Esophagus squamous epithelium (tissue), 5 donors: ENCODE results near the gene KIF2C. TPM values are rescaled to one million over a fixed set of nuclear protein-coding genes. Genes with fewer than 3 reads are reported as not detected.

Experiments
- DNase-seq: peaks from one replicate; lab custom pipeline; 2025; lab: John Stamatoyannopoulos, UW
- H3K27ac ChIP-seq, 4 donors: fragments of 200-600 bp; sonication (generic); one replicate each; pipeline ENCODE4 v1.5.1; 2016 to 2019; ENCODE audit warnings: mild to moderate bottlenecking in 1 of 4
- H3K27me3 ChIP-seq, 4 donors: fragments of 200-600 bp; sonication (generic); 1 replicate in 3 of 4; 2 replicates in 1 of 4; pipeline versions ENCODE4 v1.5.1 to v1.6.0; 2017 to 2021; ENCODE audit warnings: antibody characterized with exemption in 1 of 4
- H3K36me3 ChIP-seq, 3 donors: fragments of 200-600 bp; sonication (generic); one replicate each; pipeline ENCODE4 v1.5.1; 2016 to 2019
- H3K4me1 ChIP-seq, 3 donors: fragments of 200-600 bp; sonication (generic); one replicate each; pipeline ENCODE4 v1.5.1; 2017 to 2019
- H3K4me3 ChIP-seq, 4 donors: fragments of 200-600 bp; sonication (generic); 1 replicate in 3 of 4; 2 replicates in 1 of 4; pipeline ENCODE4 v1.5.1; 2016 to 2019; ENCODE audit warnings: mild to moderate bottlenecking in 2 of 4, moderate library complexity in 1 of 4
- H3K9me3 ChIP-seq, 3 donors: fragments of 200-600 bp; sonication (generic); one replicate each; pipeline ENCODE4 v1.5.1; 2016 to 2019
- CTCF ChIP-seq, 6 experiments: fragments of 450-650 bp in 4 of 6; fragments of 200-600 bp in 2 of 6; sonication (generic) in 2 of 6; IDR thresholded peaks; one replicate each; pipeline ENCODE4 v1.5.1; 2016 to 2019; ENCODE audit warnings: antibody characterized with exemption in 6 of 6, mild to moderate bottlenecking in 4 of 6, moderate library complexity in 4 of 6
- POLR2A ChIP-seq, 4 donors: fragments of 450-650 bp; IDR thresholded peaks; one replicate each; pipeline ENCODE4 v1.6.1; 2017; ENCODE audit warnings: antibody characterized with exemption in 4 of 4, mild to moderate bottlenecking in 4 of 4, moderate library complexity in 3 of 4
- WGBS, 2 donors: methylation state at CpG; one replicate each; pipeline ENCODE4 v1.1.5; 2018; 5-methylcytosine and 5-hydroxymethylcytosine counted together
- intact Hi-C: fragments of 100-400 bp; cut with DNase I; formaldehyde crosslinking; loops from one replicate; pipeline ENCODE4 v1.15.0; 2022
- total RNA-seq, 4 donors: library from RNA; depleted of rRNA; stranded (reverse); fragments of >200 nt; gene quantifications; one replicate each; pipeline ENCODE4 v1.1.0, GENCODE V29; 2016
- donor health status: DM: yes; HTN: yes; CAD: no.

Gene KIF2C
- total RNA-seq, 4 donors from 2014 or later = 4.8 to 17.9 (median 9.4) TPM

GRCh38 chr1:44724955-44725698 lies 14.5 kb upstream of the KIF2C start:
- H3K4me3 ChIP-seq = no peak overlapping the region
- intact Hi-C loops = no loop called here
- WGBS, 2 donors = 85 to 87% methylated on average over 18 of the region's 27 CpGs
- peaks cover 0 to 12% (median 7%) of the 10 kb centered on the region in 3 donors for H3K4me1 ChIP-seq
- no peak for TF ChIP-seq POLR2A (IDR thresholded peaks at IDR 0.05)
- TF ChIP-seq CTCF (IDR thresholded peaks at IDR 0.05) = no peak
- no peaks in the 10 kb centered on the region for H3K9me3 ChIP-seq
- H3K27ac ChIP-seq = no peak overlapping the region
- no peaks in the 10 kb centered on the region for H3K36me3 ChIP-seq
- H3K27me3 ChIP-seq = peaks cover 0 to 18% (median 0%) of the 10 kb centered on the region in 4 donors
- DNase-seq = no peak

GRCh38 chr1:44730741-44731512 lies 8.7 kb upstream of the KIF2C start, which contains the start of gene RNU5D-1:
TSS of gene RNU5D-1 (minus strand) at chr1:44731170.
- 0 to 1% methylated on average over 19 of the region's 19 CpGs for WGBS, 2 donors
- H3K4me3 ChIP-seq = peak within 1 kb of the TSS in 3 of 4 donors; percentile 23 to 56 (median 25)

GRCh38 chr1:44733365-44733764 lies 6.3 kb upstream of the KIF2C start:
- intact Hi-C loops = loop anchor here (5.0 kb wide), 1 partner anchor 44 kb away; the partner anchor contains the start of gene RPS8
- no peak for DNase-seq
- H3K27ac ChIP-seq = peak overlapping the region in 2 of 4 donors; percentile 31 to 42

More at GRCh38 chr1:44730741-44731512, 8.7 kb upstream of the KIF2C start, which contains the start of gene RNU5D-1:
- DNase-seq = peak; percentile 67
- Histone ChIP-seq H3K27ac (peak within 1 kb of the TSS; percentile 83 to 95 (median 88)), H3K27me3 (no peaks in the 10 kb centered on the region), H3K9me3 (no peaks in the 10 kb centered on the region), H3K4me1 (peaks cover 0 to 34% (median 11%) of the 10 kb centered on the region in 3 donors), H3K36me3 (no peaks in the 10 kb centered on the region)
- TF ChIP-seq CTCF (IDR thresholded peaks at IDR 0.05) = peak; percentile 81 to 95 (median 92)
- peak; percentile 5 to 98 (median 43) for TF ChIP-seq POLR2A (IDR thresholded peaks at IDR 0.05)
- intact Hi-C loops = loop anchor here (5.0 kb wide), 1 partner anchor 46 kb away; the partner anchor contains the start of gene RPS8

GRCh38 chr1:44733784-44734183 lies 5.9 kb upstream of the KIF2C start:
- no peak for TF ChIP-seq CTCF (IDR thresholded peaks at IDR 0.05)
- no peak for TF ChIP-seq POLR2A (IDR thresholded peaks at IDR 0.05)
- Histone ChIP-seq H3K27ac (peak overlapping the region in 2 of 4 donors; percentile 31 to 42), H3K4me1 (peaks cover 0 to 34% (median 11%) of the 10 kb centered on the region in 3 donors), H3K27me3 (no peaks in the 10 kb centered on the region), H3K36me3 (no peaks in the 10 kb centered on the region), H3K4me3 (no peak overlapping the region), H3K9me3 (no peaks in the 10 kb centered on the region)
- DNase-seq = no peak
- intact Hi-C loops = loop anchor here (5.0 kb wide), 1 partner anchor 44 kb away; the partner anchor contains the start of gene RPS8
- 89% methylated on average over 1 of the region's 1 CpG for WGBS, 2 donors

More at GRCh38 chr1:44733365-44733764, 6.3 kb upstream of the KIF2C start:
- Histone ChIP-seq H3K4me3 (no peak overlapping the region), H3K27me3 (no peaks in the 10 kb centered on the region), H3K9me3 (no peaks in the 10 kb centered on the region), H3K36me3 (no peaks in the 10 kb centered on the region), H3K4me1 (peaks cover 0 to 34% (median 11%) of the 10 kb centered on the region in 3 donors)
- 25 to 48% methylated on average over 1 of the region's 1 CpG for WGBS, 2 donors
- no peak for TF ChIP-seq CTCF (IDR thresholded peaks at IDR 0.05)
- TF ChIP-seq POLR2A (IDR thresholded peaks at IDR 0.05) = no peak
